HEK293 (cell line): Measurements from ENCODE around the gene TMEM259.

ENCODE experiments used
- GLIS1 ChIP-seq: fragments of 450-650 bp; formaldehyde crosslinking; IDR thresholded peaks from 2 replicates; pipeline ENCODE4 v1.5.1; 2016; ENCODE audit warnings: missing biosample characterization, missing genetic modification characterization
- GLIS2 ChIP-seq: fragments of 450-650 bp; formaldehyde crosslinking; IDR thresholded peaks from 2 replicates; pipeline ENCODE4 v1.5.1; 2016; ENCODE audit warnings: missing biosample characterization, missing genetic modification characterization
- HOXC10 ChIP-seq: sonication (generic); formaldehyde crosslinking; IDR thresholded peaks from 2 replicates; pipeline ENCODE4 v1.8.1; 2023; ENCODE audit warnings: mild to moderate bottlenecking, missing genetic modification reagents
- KLF7 ChIP-seq: fragments of 450-650 bp; formaldehyde crosslinking; IDR thresholded peaks from 2 replicates; pipeline ENCODE4 v1.5.1; 2016; ENCODE audit warnings: missing biosample characterization, missing genetic modification characterization, borderline replicate concordance
- OVOL3 ChIP-seq: fragments of 450-650 bp; formaldehyde crosslinking; IDR thresholded peaks from 2 replicates; pipeline ENCODE4 v1.5.1; 2016; ENCODE audit warnings: missing biosample characterization, missing genetic modification characterization
- PRDM1 ChIP-seq: fragments of 450-650 bp; formaldehyde crosslinking; IDR thresholded peaks from 2 replicates; pipeline ENCODE4; 2016; ENCODE audit warnings: missing biosample characterization, missing genetic modification characterization
- SP3 ChIP-seq: fragments of 450-650 bp; formaldehyde crosslinking; IDR thresholded peaks from 2 replicates; pipeline ENCODE4 v1.5.1; 2016; ENCODE audit warnings: missing biosample characterization, missing genetic modification characterization
- TRIM28 ChIP-seq: IDR thresholded peaks from 2 replicates; pipeline ENCODE4 v1.6.1; 2011; ENCODE audit warnings: low read length, control low read depth, borderline replicate concordance
- ZBTB21 ChIP-seq: fragments of 450-650 bp; formaldehyde crosslinking; IDR thresholded peaks from 2 replicates; pipeline ENCODE4 v1.5.1; 2017; ENCODE audit warnings: missing biosample characterization, missing genetic modification characterization
- ZEB2 ChIP-seq: fragments of 450-650 bp; formaldehyde crosslinking; IDR thresholded peaks from 2 replicates; pipeline ENCODE4 v1.5.1; 2016; ENCODE audit warnings: missing biosample characterization, missing genetic modification characterization
- ZFP3 ChIP-seq: fragments of 450-650 bp; formaldehyde crosslinking; IDR thresholded peaks from 2 replicates; pipeline ENCODE4 v1.5.1; 2016; ENCODE audit warnings: low read depth, missing biosample characterization, missing genetic modification characterization
- ZFP69B ChIP-seq: fragments of 450-650 bp; formaldehyde crosslinking; IDR thresholded peaks from 2 replicates; pipeline ENCODE4 v1.5.1; 2016; ENCODE audit warnings: missing biosample characterization, missing genetic modification characterization
- ZIC2 ChIP-seq: fragments of 450-650 bp; formaldehyde crosslinking; IDR thresholded peaks from 2 replicates; pipeline ENCODE4 v1.5.1; 2016; ENCODE audit warnings: missing biosample characterization, missing genetic modification characterization
- ZNF138 ChIP-seq: fragments of 450-650 bp; formaldehyde crosslinking; IDR thresholded peaks from 2 replicates; pipeline ENCODE4 v1.5.1; 2016; ENCODE audit warnings: missing biosample characterization, missing genetic modification characterization, borderline replicate concordance
- ZNF211 ChIP-seq: fragments of 450-650 bp; formaldehyde crosslinking; IDR thresholded peaks from 2 replicates; pipeline ENCODE4 v1.5.1; 2016; ENCODE audit warnings: low read depth, missing biosample characterization, missing genetic modification characterization
- ZNF214 ChIP-seq: fragments of 450-650 bp; formaldehyde crosslinking; IDR thresholded peaks from 2 replicates; pipeline ENCODE4 v1.5.1; 2017; ENCODE audit warnings: missing biosample characterization, mild to moderate bottlenecking, missing genetic modification characterization, borderline replicate concordance
- ZNF221 ChIP-seq: fragments of 450-650 bp; formaldehyde crosslinking; IDR thresholded peaks from 2 replicates; pipeline ENCODE4 v1.5.1; 2017; ENCODE audit warnings: missing biosample characterization, missing genetic modification characterization, borderline replicate concordance
- ZNF23 ChIP-seq: fragments of 450-650 bp; formaldehyde crosslinking; IDR thresholded peaks from 2 replicates; pipeline ENCODE4 v1.5.1; 2016; ENCODE audit warnings: missing biosample characterization, missing genetic modification characterization, borderline replicate concordance
- ZNF248 ChIP-seq: fragments of 450-650 bp; formaldehyde crosslinking; IDR thresholded peaks from 2 replicates; pipeline ENCODE4 v1.5.1; 2017; ENCODE audit warnings: missing biosample characterization, missing genetic modification characterization
- ZNF266 ChIP-seq: fragments of 450-650 bp; formaldehyde crosslinking; IDR thresholded peaks from 2 replicates; pipeline ENCODE4 v1.5.1; 2016; ENCODE audit warnings: missing biosample characterization, missing genetic modification characterization, low read depth
- ZNF324 ChIP-seq: fragments of 450-650 bp; formaldehyde crosslinking; IDR thresholded peaks from 2 replicates; pipeline ENCODE4 v1.5.1; 2016; ENCODE audit warnings: missing biosample characterization, missing genetic modification characterization
- ZNF433 ChIP-seq: fragments of 450-650 bp; formaldehyde crosslinking; IDR thresholded peaks from 2 replicates; pipeline ENCODE4 v1.5.1; 2016; ENCODE audit warnings: missing biosample characterization, missing genetic modification characterization, low read depth
- ZNF548 ChIP-seq: fragments of 450-650 bp; formaldehyde crosslinking; IDR thresholded peaks from 2 replicates; pipeline ENCODE4 v1.5.1; 2016; ENCODE audit warnings: missing biosample characterization, missing genetic modification characterization
- ZNF585B ChIP-seq: fragments of 450-650 bp; formaldehyde crosslinking; IDR thresholded peaks from 2 replicates; pipeline ENCODE4 v1.5.1; 2016; ENCODE audit warnings: missing biosample characterization, missing genetic modification characterization
- ZNF670 ChIP-seq: fragments of 450-650 bp; formaldehyde crosslinking; IDR thresholded peaks from 2 replicates; pipeline ENCODE4 v1.5.1; 2016; ENCODE audit warnings: missing biosample characterization, missing genetic modification characterization, low read depth
- ZNF830 ChIP-seq: fragments of 450-650 bp; IDR thresholded peaks from 2 replicates; pipeline ENCODE4 v1.5.0; 2018; ENCODE audit warnings: missing biosample characterization, missing genetic modification characterization, low read depth, mild to moderate bottlenecking, moderate library complexity
- TF ChIP-seq, protein P1 (sequence below): fragments of 450-650 bp; formaldehyde crosslinking; IDR thresholded peaks from 2 replicates; pipeline ENCODE4 v1.5.1; 2016; ENCODE audit warnings: missing biosample characterization, missing genetic modification characterization
- TF ChIP-seq, protein P2 (sequence below): fragments of 450-650 bp; formaldehyde crosslinking; IDR thresholded peaks from 2 replicates; pipeline ENCODE4 v1.5.1; 2017; ENCODE audit warnings: missing biosample characterization, missing genetic modification characterization
- TF ChIP-seq, protein P3 (sequence below): fragments of 450-650 bp; formaldehyde crosslinking; IDR thresholded peaks from 2 replicates; pipeline ENCODE4 v1.5.1; 2016; ENCODE audit warnings: missing biosample characterization, missing genetic modification characterization
- TF ChIP-seq, protein P4 (sequence below): fragments of 450-650 bp; formaldehyde crosslinking; IDR thresholded peaks from 2 replicates; pipeline ENCODE4 v1.5.1; 2016; ENCODE audit warnings: missing biosample characterization, missing genetic modification characterization
- TF ChIP-seq, protein P5 (sequence below): fragments of 450-650 bp; formaldehyde crosslinking; IDR thresholded peaks from 2 replicates; pipeline ENCODE4 v1.5.1; 2017; ENCODE audit warnings: missing biosample characterization, mild to moderate bottlenecking, missing genetic modification characterization, moderate library complexity
- TF ChIP-seq, protein P6 (sequence below): fragments of 450-650 bp; formaldehyde crosslinking; IDR thresholded peaks from 2 replicates; pipeline ENCODE4 v1.5.1; 2017; ENCODE audit warnings: missing biosample characterization, missing genetic modification characterization

Gene TMEM259

DNA sequence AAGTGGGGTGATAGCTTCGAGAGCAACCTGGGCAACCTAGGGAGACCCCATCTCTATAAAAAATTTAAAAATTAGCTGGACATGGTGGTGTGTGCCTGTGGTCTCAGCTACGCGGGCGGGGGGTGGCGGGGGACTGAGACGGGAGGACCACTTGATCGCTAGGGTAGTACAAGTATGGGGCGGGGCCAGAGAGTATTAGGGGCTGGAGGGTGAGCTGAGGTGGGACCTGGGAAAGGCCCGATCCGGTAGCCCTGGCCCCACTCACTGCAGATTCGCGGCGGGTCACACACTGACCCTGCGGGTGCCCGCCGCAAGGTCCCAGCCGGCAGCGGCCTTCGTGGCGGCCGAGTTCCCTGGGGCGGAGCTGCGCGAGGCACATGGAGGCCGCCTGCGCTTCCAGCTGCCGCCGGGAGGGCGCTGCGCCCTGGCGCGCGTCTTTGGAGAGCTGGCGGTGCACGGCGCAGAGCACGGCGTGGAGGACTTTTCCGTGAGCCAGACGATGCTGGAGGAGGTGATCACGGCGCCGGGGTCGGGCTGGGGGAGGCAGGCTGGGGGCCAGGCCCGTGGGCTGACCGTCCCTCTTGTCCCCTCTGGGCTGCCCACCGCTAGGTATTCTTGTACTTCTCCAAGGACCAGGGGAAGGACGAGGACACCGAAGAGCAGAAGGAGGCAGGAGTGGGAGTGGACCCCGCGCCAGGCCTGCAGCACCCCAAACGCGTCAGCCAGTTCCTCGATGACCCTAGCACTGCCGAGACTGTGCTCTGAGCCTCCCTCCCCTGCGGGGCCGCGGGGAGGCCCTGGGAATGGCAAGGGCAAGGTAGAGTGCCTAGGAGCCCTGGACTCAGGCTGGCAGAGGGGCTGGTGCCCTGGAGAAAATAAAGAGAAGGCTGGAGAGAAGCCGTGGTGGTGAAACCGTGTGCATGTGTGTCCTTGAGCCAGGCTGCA is 44.0 kb upstream of the TMEM259 start (continued):
- TF ChIP-seq, protein P1, sequence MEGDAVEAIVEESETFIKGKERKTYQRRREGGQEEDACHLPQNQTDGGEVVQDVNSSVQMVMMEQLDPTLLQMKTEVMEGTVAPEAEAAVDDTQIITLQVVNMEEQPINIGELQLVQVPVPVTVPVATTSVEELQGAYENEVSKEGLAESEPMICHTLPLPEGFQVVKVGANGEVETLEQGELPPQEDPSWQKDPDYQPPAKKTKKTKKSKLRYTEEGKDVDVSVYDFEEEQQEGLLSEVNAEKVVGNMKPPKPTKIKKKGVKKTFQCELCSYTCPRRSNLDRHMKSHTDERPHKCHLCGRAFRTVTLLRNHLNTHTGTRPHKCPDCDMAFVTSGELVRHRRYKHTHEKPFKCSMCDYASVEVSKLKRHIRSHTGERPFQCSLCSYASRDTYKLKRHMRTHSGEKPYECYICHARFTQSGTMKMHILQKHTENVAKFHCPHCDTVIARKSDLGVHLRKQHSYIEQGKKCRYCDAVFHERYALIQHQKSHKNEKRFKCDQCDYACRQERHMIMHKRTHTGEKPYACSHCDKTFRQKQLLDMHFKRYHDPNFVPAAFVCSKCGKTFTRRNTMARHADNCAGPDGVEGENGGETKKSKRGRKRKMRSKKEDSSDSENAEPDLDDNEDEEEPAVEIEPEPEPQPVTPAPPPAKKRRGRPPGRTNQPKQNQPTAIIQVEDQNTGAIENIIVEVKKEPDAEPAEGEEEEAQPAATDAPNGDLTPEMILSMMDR (tag by site-specific recombination): peak; percentile 94
- TF ChIP-seq ZNF548 (tag by site-specific recombination) (no peak), ZNF248 (tag by site-specific recombination) (no peak), GLIS2 (tag by site-specific recombination) (no peak), GLIS1 (tag by site-specific recombination) (no peak; the same call in 1 of the 2 replicates), ZNF670 (tag by site-specific recombination) (no peak), HOXC10 (CRISPR knock-in tag) (no peak), ZEB2 (tag by site-specific recombination) (0 out of 2 replicates have a peak, but pooled peaks have one; percentile 14), PRDM1 (no peak), KLF7 (0 out of 2 replicates have a peak, but pooled peaks have one; percentile 29), ZIC2 (tag by site-specific recombination) (peak; percentile 94), ZNF214 (tag by site-specific recombination) (no peak), ZNF324 (tag by site-specific recombination) (no peak), ZNF138 (tag by site-specific recombination) (no peak), ZFP3 (tag by site-specific recombination) (no peak), SP3 (tag by site-specific recombination) (peak; percentile 52; the same call in 1 of the 2 replicates), ZNF211 (tag by site-specific recombination) (no peak), ZBTB21 (tag by site-specific recombination) (no peak), TRIM28 (no peak), ZNF23 (tag by site-specific recombination) (no peak), ZFP69B (no peak), OVOL3 (tag by site-specific recombination) (no peak), ZNF830 (no peak), ZNF221 (tag by site-specific recombination) (no peak), ZNF266 (tag by site-specific recombination) (no peak), ZNF585B (tag by site-specific recombination) (no peak), ZNF433 (tag by site-specific recombination) (no peak)
- TF ChIP-seq, protein P2, sequence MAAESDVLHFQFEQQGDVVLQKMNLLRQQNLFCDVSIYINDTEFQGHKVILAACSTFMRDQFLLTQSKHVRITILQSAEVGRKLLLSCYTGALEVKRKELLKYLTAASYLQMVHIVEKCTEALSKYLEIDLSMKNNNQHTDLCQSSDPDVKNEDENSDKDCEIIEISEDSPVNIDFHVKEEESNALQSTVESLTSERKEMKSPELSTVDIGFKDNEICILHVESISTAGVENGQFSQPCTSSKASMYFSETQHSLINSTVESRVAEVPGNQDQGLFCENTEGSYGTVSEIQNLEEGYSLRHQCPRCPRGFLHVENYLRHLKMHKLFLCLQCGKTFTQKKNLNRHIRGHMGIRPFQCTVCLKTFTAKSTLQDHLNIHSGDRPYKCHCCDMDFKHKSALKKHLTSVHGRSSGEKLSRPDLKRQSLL (tag by site-specific recombination): no peak
- TF ChIP-seq, protein P3, sequence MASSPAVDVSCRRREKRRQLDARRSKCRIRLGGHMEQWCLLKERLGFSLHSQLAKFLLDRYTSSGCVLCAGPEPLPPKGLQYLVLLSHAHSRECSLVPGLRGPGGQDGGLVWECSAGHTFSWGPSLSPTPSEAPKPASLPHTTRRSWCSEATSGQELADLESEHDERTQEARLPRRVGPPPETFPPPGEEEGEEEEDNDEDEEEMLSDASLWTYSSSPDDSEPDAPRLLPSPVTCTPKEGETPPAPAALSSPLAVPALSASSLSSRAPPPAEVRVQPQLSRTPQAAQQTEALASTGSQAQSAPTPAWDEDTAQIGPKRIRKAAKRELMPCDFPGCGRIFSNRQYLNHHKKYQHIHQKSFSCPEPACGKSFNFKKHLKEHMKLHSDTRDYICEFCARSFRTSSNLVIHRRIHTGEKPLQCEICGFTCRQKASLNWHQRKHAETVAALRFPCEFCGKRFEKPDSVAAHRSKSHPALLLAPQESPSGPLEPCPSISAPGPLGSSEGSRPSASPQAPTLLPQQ (tag by site-specific recombination): peak; percentile 79
- TF ChIP-seq, protein P4, sequence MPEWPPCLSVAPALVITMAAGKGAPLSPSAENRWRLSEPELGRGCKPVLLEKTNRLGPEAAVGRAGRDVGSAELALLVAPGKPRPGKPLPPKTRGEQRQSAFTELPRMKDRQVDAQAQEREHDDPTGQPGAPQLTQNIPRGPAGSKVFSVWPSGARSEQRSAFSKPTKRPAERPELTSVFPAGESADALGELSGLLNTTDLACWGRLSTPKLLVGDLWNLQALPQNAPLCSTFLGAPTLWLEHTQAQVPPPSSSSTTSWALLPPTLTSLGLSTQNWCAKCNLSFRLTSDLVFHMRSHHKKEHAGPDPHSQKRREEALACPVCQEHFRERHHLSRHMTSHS: no peak
- TF ChIP-seq, protein P5, sequence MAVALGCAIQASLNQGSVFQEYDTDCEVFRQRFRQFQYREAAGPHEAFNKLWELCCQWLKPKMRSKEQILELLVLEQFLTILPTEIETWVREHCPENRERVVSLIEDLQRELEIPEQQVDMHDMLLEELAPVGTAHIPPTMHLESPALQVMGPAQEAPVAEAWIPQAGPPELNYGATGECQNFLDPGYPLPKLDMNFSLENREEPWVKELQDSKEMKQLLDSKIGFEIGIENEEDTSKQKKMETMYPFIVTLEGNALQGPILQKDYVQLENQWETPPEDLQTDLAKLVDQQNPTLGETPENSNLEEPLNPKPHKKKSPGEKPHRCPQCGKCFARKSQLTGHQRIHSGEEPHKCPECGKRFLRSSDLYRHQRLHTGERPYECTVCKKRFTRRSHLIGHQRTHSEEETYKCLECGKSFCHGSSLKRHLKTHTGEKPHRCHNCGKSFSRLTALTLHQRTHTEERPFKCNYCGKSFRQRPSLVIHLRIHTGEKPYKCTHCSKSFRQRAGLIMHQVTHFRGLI: 0 out of 2 replicates have a peak, but pooled peaks have one; percentile 15
- TF ChIP-seq, protein P6, sequence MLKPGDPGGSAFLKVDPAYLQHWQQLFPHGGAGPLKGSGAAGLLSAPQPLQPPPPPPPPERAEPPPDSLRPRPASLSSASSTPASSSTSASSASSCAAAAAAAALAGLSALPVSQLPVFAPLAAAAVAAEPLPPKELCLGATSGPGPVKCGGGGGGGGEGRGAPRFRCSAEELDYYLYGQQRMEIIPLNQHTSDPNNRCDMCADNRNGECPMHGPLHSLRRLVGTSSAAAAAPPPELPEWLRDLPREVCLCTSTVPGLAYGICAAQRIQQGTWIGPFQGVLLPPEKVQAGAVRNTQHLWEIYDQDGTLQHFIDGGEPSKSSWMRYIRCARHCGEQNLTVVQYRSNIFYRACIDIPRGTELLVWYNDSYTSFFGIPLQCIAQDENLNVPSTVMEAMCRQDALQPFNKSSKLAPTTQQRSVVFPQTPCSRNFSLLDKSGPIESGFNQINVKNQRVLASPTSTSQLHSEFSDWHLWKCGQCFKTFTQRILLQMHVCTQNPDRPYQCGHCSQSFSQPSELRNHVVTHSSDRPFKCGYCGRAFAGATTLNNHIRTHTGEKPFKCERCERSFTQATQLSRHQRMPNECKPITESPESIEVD: no peak
